Fibroblast of lung (primary cell): Measurements from ENCODE around the gene SH3TC2. TPM values are rescaled to one million over a fixed set of nuclear protein-coding genes. Genes with fewer than 3 reads are reported as not detected.

Experiments
- DNase-seq, 2 donors: peaks; one replicate each; pipeline versions ENCODE4 v3.0.0 to v3.0.0-alpha.2; 2010; ENCODE audit warnings: low read depth in 2 of 2
- H2AFZ ChIP-seq: 2 replicates; pipeline ENCODE4 v1.5.1; 2012; ENCODE audit warnings: low read length, control low read depth, inconsistent platforms
- H3K27ac ChIP-seq: 2 replicates; pipeline ENCODE4 v1.5.1; 2011; ENCODE audit warnings: low read length, control low read depth; ENCODE audit not compliant: insufficient read depth
- H3K27me3 ChIP-seq: 2 replicates; pipeline ENCODE4 v1.5.1; 2011; ENCODE audit warnings: mild to moderate bottlenecking, low read length; ENCODE audit not compliant: control insufficient read depth, insufficient read depth
- H3K36me3 ChIP-seq: 2 replicates; pipeline ENCODE4 v1.5.1; 2011; ENCODE audit warnings: low read length; ENCODE audit not compliant: control insufficient read depth, insufficient read depth
- H3K4me1 ChIP-seq: 2 replicates; pipeline ENCODE4 v1.5.1; 2011; ENCODE audit warnings: low read length; ENCODE audit not compliant: control insufficient read depth, insufficient read depth; ENCODE audit errors: extremely low read depth
- H3K4me2 ChIP-seq: 2 replicates; pipeline ENCODE4 v1.5.1; 2011; ENCODE audit warnings: low read length, control low read depth; ENCODE audit not compliant: insufficient read depth; ENCODE audit errors: extremely low read depth
- H3K4me3 ChIP-seq, 4 experiments: fragments of 200-600 bp in 1 of 4; sonication (generic) in 1 of 4; replicated peaks in 1 of 4; 2 replicates each; pipeline ENCODE4 v1.5.1; 2011 to 2016; ENCODE audit warnings: low read length in 4 of 4, low read depth in 3 of 4, mild to moderate bottlenecking in 3 of 4, control low read depth in 2 of 4, inconsistent platforms in 1 of 4, mixed read lengths in 1 of 4; ENCODE audit not compliant: insufficient read depth in 1 of 4; ENCODE audit errors: control extremely low read depth in 1 of 4
- H3K79me2 ChIP-seq: 2 replicates; pipeline ENCODE4 v1.5.1; 2012; ENCODE audit warnings: mild to moderate bottlenecking, low read length, inconsistent platforms; ENCODE audit not compliant: control insufficient read depth, insufficient read depth
- H3K9ac ChIP-seq: 2 replicates; pipeline ENCODE4 v1.5.1; 2011; ENCODE audit warnings: mild to moderate bottlenecking, low read length, control low read depth; ENCODE audit not compliant: insufficient read depth
- H3K9me3 ChIP-seq: 2 replicates; pipeline ENCODE4 v1.5.1; 2012; ENCODE audit warnings: low read depth, low read length; ENCODE audit not compliant: control insufficient read depth, insufficient read depth
- H4K20me1 ChIP-seq: 2 replicates; pipeline ENCODE4 v1.5.1; 2011; ENCODE audit warnings: low read length; ENCODE audit not compliant: control insufficient read depth, insufficient read depth; ENCODE audit errors: extremely low read depth
- EZH2 ChIP-seq: IDR thresholded peaks from 2 replicates; pipeline ENCODE4 v1.5.1; 2012; ENCODE audit warnings: low read length, control low read depth, mild to moderate bottlenecking; ENCODE audit errors: missing control alignments
- polyA plus RNA-seq, 2 donors: library from polyadenylated mRNA; depleted of rRNA in 1 of 2; stranded (reverse) in 1 of 2; unstranded in 1 of 2; fragments of >200 nt; gene quantifications; 2 replicates each; pipeline ENCODE4 v1.2.1, GENCODE V29; 2011 to 2012; ENCODE audit warnings: missing spikeins in 1 of 2
- total RNA-seq: library from RNA; depleted of rRNA; stranded (reverse); fragments of >200 nt; gene quantifications from 2 replicates; pipeline ENCODE4 v1.2.1, GENCODE V29; 2014
- TF ChIP-seq, protein P1 (sequence below), 2 donors: IDR thresholded peaks in 1 of 2; conservative IDR thresholded peaks in 1 of 2; 1 replicate in 1 of 2; 2 replicates in 1 of 2; pipeline ENCODE4 v1.5.1; 2011 to 2012; ENCODE audit warnings: low read length in 2 of 2, control low read depth in 1 of 2, inconsistent platforms in 1 of 2, low read depth in 1 of 2, mild to moderate bottlenecking in 1 of 2

The SH3TC2 gene
- total and polyA plus RNA-seq, 2 donors (not counting 1 experiment from before 2014, with no cell fraction given) = 0.83 to 3.2 TPM

DNA sequence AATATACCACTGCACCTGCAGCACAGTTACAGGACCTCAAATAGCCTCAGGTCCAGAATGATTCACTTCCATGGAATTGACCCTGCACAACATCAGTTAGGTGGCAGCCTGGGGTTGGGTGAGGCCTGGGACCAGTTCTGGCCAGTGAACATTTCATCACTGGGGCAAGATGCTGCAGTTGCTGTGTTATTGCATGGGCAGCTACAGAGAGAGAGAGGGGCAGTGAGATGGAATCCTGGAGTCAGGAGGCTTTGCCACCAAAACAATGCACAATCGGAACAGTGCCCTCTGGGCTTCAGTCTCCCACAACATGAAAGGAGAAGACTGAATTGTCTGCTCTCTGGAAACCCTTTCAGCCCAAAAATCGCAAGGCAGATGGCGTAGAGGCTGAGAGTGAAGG, 51.8 kb downstream of the SH3TC2 start:
- no peak for TF ChIP-seq EZH2
- TF ChIP-seq, protein P1, sequence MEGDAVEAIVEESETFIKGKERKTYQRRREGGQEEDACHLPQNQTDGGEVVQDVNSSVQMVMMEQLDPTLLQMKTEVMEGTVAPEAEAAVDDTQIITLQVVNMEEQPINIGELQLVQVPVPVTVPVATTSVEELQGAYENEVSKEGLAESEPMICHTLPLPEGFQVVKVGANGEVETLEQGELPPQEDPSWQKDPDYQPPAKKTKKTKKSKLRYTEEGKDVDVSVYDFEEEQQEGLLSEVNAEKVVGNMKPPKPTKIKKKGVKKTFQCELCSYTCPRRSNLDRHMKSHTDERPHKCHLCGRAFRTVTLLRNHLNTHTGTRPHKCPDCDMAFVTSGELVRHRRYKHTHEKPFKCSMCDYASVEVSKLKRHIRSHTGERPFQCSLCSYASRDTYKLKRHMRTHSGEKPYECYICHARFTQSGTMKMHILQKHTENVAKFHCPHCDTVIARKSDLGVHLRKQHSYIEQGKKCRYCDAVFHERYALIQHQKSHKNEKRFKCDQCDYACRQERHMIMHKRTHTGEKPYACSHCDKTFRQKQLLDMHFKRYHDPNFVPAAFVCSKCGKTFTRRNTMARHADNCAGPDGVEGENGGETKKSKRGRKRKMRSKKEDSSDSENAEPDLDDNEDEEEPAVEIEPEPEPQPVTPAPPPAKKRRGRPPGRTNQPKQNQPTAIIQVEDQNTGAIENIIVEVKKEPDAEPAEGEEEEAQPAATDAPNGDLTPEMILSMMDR (conservative IDR thresholded peaks at IDR 0.05 in 1 of 2, IDR thresholded peaks at IDR 0.05 in 1 of 2; ENCODE audit: low read depth in 1 of 2, low read length in 2 of 2) = no peak
- no peaks in the 10 kb centered on the region for H4K20me1 ChIP-seq
- no peak overlapping the region for H3K4me3 ChIP-seq
- no peaks in the 10 kb centered on the region for H3K36me3 ChIP-seq
- DNase-seq = peak in 1 of 2 donors; percentile 20
- H3K9ac ChIP-seq = no peak overlapping the region
- no peaks in the 10 kb centered on the region for H3K27me3 ChIP-seq
- no peaks in the 10 kb centered on the region for H3K79me2 ChIP-seq
- peaks cover 8% of the 10 kb centered on the region for H3K4me1 ChIP-seq
- no peaks in the 10 kb centered on the region for H3K9me3 ChIP-seq
- H3K27ac ChIP-seq = no peak overlapping the region
- H2AFZ ChIP-seq = no peak overlapping the region
- H3K4me2 ChIP-seq = no peak overlapping the region

DNA sequence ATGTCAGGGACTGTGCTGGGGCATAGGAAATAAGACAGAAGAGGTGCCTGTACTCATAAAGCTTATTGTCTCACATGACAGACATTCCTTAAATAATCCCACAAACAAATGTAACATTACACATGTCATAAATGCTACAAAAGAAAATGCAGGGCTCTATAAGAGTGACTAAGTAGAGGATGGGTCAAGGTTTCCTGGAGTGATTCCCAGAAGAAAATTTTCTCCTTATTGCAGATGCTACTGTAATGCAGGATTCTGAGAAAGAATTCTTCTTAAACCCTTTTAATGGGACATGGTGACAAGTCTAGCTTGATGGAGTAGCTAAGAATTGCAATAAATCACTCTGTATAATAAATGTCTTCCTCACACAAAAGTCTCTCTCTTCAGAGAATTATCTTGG, 55.7 kb downstream of the SH3TC2 start:
- no peaks in the 10 kb centered on the region for H4K20me1 ChIP-seq
- DNase-seq = peak; percentile 59 to 82
- no peaks in the 10 kb centered on the region for H3K9me3 ChIP-seq
- H3K79me2 ChIP-seq = no peaks in the 10 kb centered on the region
- peaks cover 29% of the 10 kb centered on the region for H3K4me1 ChIP-seq
- H2AFZ ChIP-seq = no peak overlapping the region
- H3K27me3 ChIP-seq = no peaks in the 10 kb centered on the region
- H3K4me2 ChIP-seq = no peak overlapping the region
- TF ChIP-seq, protein P1 (conservative IDR thresholded peaks at IDR 0.05 in 1 of 2, IDR thresholded peaks at IDR 0.05 in 1 of 2; ENCODE audit: low read depth in 1 of 2, low read length in 2 of 2) = no peak
- TF ChIP-seq EZH2 = no peak
- H3K27ac ChIP-seq = no peak overlapping the region
- H3K9ac ChIP-seq = no peak overlapping the region
- no peaks in the 10 kb centered on the region for H3K36me3 ChIP-seq
- H3K4me3 ChIP-seq = no peak overlapping the region

DNA sequence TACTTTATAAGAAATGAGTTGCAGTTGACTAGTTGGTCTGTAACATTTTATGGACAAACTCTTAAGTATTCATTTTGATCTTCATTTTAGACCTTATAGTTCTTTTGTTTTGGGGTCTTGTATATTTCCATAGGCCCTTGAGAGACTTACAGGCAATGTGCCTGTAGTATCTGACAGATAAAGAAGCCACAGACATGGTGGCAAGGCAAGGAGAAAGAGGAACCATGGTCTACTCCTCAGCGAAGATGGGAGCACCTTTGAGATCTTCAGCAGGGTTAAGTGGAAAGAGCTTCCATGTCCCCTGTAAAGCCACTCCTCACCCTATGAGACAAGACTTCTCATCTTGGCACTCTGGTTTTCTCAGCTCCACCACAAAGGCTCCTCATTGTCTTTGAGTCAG, 56.4 kb downstream of the SH3TC2 start:
- Histone ChIP-seq H3K79me2 (no peaks in the 10 kb centered on the region), H3K4me1 (peaks cover 33% of the 10 kb centered on the region), H3K9ac (no peak overlapping the region), H4K20me1 (no peaks in the 10 kb centered on the region), H3K27me3 (no peaks in the 10 kb centered on the region), H3K9me3 (no peaks in the 10 kb centered on the region), H3K27ac (no peak overlapping the region), H3K4me3 (no peak overlapping the region), H3K36me3 (no peaks in the 10 kb centered on the region), H2AFZ (no peak overlapping the region), H3K4me2 (no peak overlapping the region)
- TF ChIP-seq EZH2 = no peak
- TF ChIP-seq, protein P1 (conservative IDR thresholded peaks at IDR 0.05 in 1 of 2, IDR thresholded peaks at IDR 0.05 in 1 of 2; ENCODE audit: low read depth in 1 of 2, low read length in 2 of 2) = no peak
- DNase-seq = no peak
